Measurements from ENCODE around the gene ADARB2.

Gene ADARB2

GRCh38 chr10:1535301-1535965 lies 201.9 kb downstream of the ADARB2 start:
- no peak for TF ChIP-seq CTCF (IDR thresholded peaks at IDR 0.05; ENCODE audit: extremely low read depth, insufficient read depth, missing control alignments)
- no peak for DNase-seq (ENCODE audit: low spot score)
- in situ Hi-C loops (cut with MboI; ENCODE audit: low pct_unique_long_range_greater_than_20kb, low sequenced_read_pairs, unreplicated experiment) = no loop called here

GRCh38 chr10:1534820-1535219 lies 202.5 kb downstream of the ADARB2 start:
- in situ Hi-C loops (cut with MboI; ENCODE audit: low pct_unique_long_range_greater_than_20kb, low sequenced_read_pairs, unreplicated experiment) = no loop called here
- TF ChIP-seq CTCF (IDR thresholded peaks at IDR 0.05; ENCODE audit: extremely low read depth, insufficient read depth, missing control alignments) = no peak

GRCh38 chr10:1532636-1533035 lies 204.7 kb downstream of the ADARB2 start:
- no peak for TF ChIP-seq CTCF (IDR thresholded peaks at IDR 0.05; ENCODE audit: extremely low read depth, insufficient read depth, missing control alignments)
- DNase-seq (ENCODE audit: low spot score) = no peak
- in situ Hi-C loops (cut with MboI; ENCODE audit: low pct_unique_long_range_greater_than_20kb, low sequenced_read_pairs, unreplicated experiment) = no loop called here

More at GRCh38 chr10:1534820-1535219, 202.5 kb downstream of the ADARB2 start:
- no peak for DNase-seq (ENCODE audit: low spot score)

GRCh38 chr10:1531883-1532597 lies 205.3 kb downstream of the ADARB2 start:
- TF ChIP-seq CTCF (IDR thresholded peaks at IDR 0.05; ENCODE audit: extremely low read depth, insufficient read depth, missing control alignments) = no peak
- DNase-seq (ENCODE audit: low spot score) = no peak
- in situ Hi-C loops (cut with MboI; ENCODE audit: low pct_unique_long_range_greater_than_20kb, low sequenced_read_pairs, unreplicated experiment) = no loop called here

GRCh38 chr10:1530871-1531517 lies 206.3 kb downstream of the ADARB2 start:
- in situ Hi-C loops (cut with MboI; ENCODE audit: low pct_unique_long_range_greater_than_20kb, low sequenced_read_pairs, unreplicated experiment) = no loop called here
- no peak for DNase-seq (ENCODE audit: low spot score)
- no peak for TF ChIP-seq CTCF (IDR thresholded peaks at IDR 0.05; ENCODE audit: extremely low read depth, insufficient read depth, missing control alignments)

- no peak for TF ChIP-seq CTCF (IDR thresholded peaks at IDR 0.05; ENCODE audit: extremely low read depth, insufficient read depth, missing control alignments)
- DNase-seq (ENCODE audit: low spot score) = no peak
- in situ Hi-C loops (cut with MboI; ENCODE audit: low pct_unique_long_range_greater_than_20kb, low sequenced_read_pairs, unreplicated experiment) = no loop called here
Observed at GRCh38 chr10:1529806-1530413, 207.4 kb downstream of the ADARB2 start.
